Activated T-helper 17 cell treated with anti-CD3 and anti-CD28 coated beads, Interleukin-2, amount 50 U/mL, for 72 hours (primary cell): Measurements from ENCODE around the gene NXPH1. TPM values are rescaled to one million over a fixed set of nuclear protein-coding genes. Genes with fewer than 3 reads are reported as not detected.

Experiments
- ATAC-seq: fragments of 150-1000 bp; cut with Tn5 transposase; replicated peaks from 2 replicates; pipeline ENCODE4 v1.10.0; 2021; ENCODE audit warnings: mild to moderate bottlenecking, moderate library complexity
- H3K27ac Mint-ChIP-seq: one replicate; pipeline ENCODE4 v1.8.0; 2022; ENCODE audit warnings: mixed read lengths
- H3K27me3 Mint-ChIP-seq: one replicate; pipeline ENCODE4 v1.8.0; 2022; ENCODE audit warnings: mixed read lengths
- H3K36me3 Mint-ChIP-seq: one replicate; pipeline ENCODE4 v1.8.0; 2022; ENCODE audit warnings: low read depth, mild to moderate bottlenecking, mixed read lengths
- H3K4me1 Mint-ChIP-seq: one replicate; pipeline ENCODE4 v1.8.0; 2022; ENCODE audit warnings: mixed read lengths
- H3K4me3 Mint-ChIP-seq: one replicate; pipeline ENCODE4 v1.8.0; 2022; ENCODE audit warnings: mild to moderate bottlenecking, mixed read lengths
- H3K9me3 Mint-ChIP-seq: one replicate; pipeline ENCODE4 v1.8.0; 2022; ENCODE audit warnings: mixed read lengths
- total RNA-seq, 2 donors: library from RNA; stranded (reverse); gene quantifications; one replicate each; pipeline ENCODE4 v1.2.3, GENCODE V29; 2022

Gene NXPH1
- total RNA-seq: not detected

DNA sequence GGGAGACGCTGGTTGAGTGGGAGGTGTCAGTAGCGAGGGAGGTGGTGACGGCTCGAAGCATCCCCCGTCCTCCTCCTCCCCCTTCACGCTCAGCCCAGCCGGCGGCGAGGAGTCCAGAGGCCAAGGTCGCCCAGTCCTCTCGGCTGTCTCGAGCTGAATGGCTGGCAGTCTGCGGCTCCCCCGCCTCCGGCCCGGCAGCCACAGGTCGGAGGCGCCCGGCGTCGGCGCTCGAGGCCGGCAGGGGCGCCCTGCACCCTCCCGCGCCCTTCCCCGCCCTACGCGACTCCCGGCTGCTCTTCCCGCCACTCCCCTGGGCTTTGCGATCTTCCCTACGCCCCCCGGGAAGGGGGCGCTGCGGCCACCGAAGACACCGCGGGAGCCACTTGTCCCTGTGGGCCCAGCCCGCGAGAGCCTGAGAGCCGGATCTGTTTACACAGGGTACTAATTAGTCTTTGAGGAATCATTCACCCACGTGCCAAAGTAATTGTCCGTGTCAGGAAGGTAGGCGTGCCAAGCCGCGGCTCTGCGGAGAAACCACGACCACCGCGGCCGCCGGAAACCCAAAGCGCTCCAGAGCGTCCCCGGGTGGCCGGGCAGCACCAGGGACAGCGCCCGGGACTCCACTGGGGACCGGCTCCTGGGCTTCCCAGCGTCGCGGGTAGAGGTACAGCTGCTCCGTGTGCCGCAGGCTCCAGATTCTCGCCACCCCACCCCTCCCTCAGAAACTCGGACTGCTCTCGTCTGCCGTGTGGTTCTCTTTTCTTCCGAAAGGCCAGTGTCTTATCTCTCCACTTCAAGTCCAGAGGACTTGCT is at the start of gene NXPH1:
Gene NXPH1 (plus strand): TSS at position 133 of the 813 bp plus-strand sequence.
- ATAC-seq: no peak
- Mint-ChIP-seq H3K4me3 (peak within 1 kb of the TSS; percentile 47), H3K36me3 (peaks cover 6% of the 10 kb centered on the region), H3K27ac (no peak within 1 kb of the TSS), H3K27me3 (peaks cover 64% of the 10 kb centered on the region), H3K4me1 (peaks cover 7% of the 10 kb centered on the region), H3K9me3 (peaks cover 5% of the 10 kb centered on the region)

DNA sequence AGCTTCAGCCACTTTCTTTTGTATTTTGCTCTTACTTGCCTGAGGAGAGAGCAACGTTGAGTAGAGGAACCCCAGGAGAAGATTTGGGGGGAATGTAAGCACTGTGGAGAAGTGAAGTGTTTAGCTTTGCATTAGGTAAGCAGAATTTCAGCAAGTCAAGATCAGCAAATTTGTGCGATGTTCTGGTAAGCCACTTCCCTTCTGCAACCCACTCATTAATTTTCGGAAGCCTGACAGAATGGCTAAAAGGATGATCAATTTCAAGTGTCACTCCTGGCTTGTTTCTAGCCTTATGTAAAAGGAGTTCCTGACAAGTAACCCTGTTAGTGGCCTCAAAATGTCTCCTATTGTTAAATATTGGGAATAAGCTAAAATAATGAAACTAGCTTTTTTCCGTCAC is 48.5 kb upstream of the NXPH1 start:
- no peaks in the 10 kb centered on the region for H3K36me3 Mint-ChIP-seq
- no peak overlapping the region for H3K4me3 Mint-ChIP-seq
- H3K9me3 Mint-ChIP-seq: no peaks in the 10 kb centered on the region
- no peak overlapping the region for H3K27ac Mint-ChIP-seq
- peaks cover 30% of the 10 kb centered on the region for H3K27me3 Mint-ChIP-seq
- no peak for ATAC-seq
- H3K4me1 Mint-ChIP-seq: peaks cover 4% of the 10 kb centered on the region

DNA sequence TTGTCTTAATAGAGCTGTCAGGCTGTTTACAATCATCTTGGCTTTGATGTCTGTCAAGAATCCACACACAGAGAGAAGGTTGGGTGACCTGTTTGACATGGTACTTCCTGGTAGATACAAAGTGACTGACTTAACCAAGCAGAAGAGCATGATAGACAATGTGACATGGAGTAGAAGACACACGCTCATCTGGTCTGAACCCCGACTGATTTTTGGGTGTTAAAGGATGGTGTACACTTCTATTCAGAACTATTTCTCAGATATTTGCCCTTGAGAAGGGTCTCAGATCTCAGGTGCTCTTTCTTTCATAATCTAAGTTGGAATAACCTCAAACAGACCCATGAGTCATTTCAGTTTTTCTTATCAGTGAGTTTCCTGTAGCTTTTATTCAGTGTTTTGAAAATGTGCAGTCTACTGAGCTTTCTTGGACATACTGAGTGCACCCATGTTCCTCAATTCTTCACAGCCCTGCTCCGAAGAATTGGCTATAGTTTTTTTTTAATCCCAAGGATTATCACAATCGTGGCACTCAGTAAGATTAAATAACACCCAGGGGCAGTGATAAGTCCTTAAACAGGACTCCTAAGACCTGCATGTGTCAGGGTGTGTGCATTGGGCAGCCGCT is 46.4 kb upstream of the NXPH1 start:
- peaks cover 24% of the 10 kb centered on the region for H3K27me3 Mint-ChIP-seq
- no peaks in the 10 kb centered on the region for H3K9me3 Mint-ChIP-seq
- H3K27ac Mint-ChIP-seq: no peak overlapping the region
- ATAC-seq: peak; percentile 24
- no peak overlapping the region for H3K4me3 Mint-ChIP-seq
- peaks cover 4% of the 10 kb centered on the region for H3K4me1 Mint-ChIP-seq
- no peaks in the 10 kb centered on the region for H3K36me3 Mint-ChIP-seq

DNA sequence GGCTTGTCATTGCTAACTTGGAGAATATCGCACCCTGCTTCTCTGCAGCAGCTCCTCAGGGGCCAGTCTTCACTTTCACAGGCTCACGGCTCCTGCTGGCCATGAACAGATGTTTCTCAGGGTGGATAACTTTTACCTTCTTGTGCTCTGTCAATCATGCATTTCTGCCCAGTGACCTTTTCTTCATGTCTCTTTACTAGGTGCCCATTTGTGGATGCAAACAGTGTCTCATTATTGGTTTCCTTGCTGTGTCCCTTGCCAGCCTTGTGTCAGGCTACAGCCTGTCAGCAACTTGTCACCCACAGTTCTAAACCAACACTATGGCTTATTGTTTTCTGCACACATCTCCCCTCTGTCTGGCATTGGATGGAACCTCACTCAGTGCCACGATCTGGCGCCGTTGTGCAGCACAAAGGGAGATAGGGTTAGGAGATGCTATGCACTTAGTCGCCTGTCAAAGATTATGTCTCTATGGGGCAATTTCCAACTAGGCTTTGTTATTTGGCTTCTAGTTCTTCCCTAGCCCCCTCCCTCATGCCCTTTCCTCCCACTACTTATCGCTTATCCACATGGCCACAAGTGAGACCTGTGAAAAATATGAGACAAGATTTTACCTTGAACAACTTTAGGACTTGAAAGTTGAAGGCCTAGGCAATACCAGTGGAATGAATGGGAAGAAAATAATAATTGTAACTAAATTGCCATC is 45.7 kb upstream of the NXPH1 start:
- Mint-ChIP-seq H3K27ac (no peak overlapping the region), H3K27me3 (peaks cover 25% of the 10 kb centered on the region), H3K36me3 (no peaks in the 10 kb centered on the region), H3K9me3 (no peaks in the 10 kb centered on the region), H3K4me1 (peaks cover 4% of the 10 kb centered on the region), H3K4me3 (no peak overlapping the region)
- ATAC-seq: no peak

DNA sequence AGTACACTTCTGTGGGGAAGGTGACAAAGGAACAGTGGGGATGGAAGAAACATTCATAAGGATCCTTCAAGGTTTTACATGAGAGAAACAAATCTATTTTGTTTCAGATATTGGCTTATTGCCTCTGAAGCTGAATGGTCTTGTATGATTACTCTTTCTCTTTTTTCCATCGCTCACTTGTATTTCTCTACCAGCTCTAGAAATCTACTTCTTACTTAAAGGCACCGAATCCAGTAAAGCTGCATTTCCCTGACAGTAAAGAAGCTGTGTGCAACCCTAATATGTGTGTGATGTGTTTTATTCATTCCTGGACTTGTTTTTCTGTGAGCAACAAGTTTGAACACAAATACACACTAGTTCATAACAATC is 45.2 kb upstream of the NXPH1 start:
- no peak for ATAC-seq
- H3K4me1 Mint-ChIP-seq: peaks cover 4% of the 10 kb centered on the region
- no peaks in the 10 kb centered on the region for H3K9me3 Mint-ChIP-seq
- H3K4me3 Mint-ChIP-seq: no peak overlapping the region
- H3K36me3 Mint-ChIP-seq: no peaks in the 10 kb centered on the region
- no peak overlapping the region for H3K27ac Mint-ChIP-seq
- H3K27me3 Mint-ChIP-seq: peaks cover 27% of the 10 kb centered on the region

DNA sequence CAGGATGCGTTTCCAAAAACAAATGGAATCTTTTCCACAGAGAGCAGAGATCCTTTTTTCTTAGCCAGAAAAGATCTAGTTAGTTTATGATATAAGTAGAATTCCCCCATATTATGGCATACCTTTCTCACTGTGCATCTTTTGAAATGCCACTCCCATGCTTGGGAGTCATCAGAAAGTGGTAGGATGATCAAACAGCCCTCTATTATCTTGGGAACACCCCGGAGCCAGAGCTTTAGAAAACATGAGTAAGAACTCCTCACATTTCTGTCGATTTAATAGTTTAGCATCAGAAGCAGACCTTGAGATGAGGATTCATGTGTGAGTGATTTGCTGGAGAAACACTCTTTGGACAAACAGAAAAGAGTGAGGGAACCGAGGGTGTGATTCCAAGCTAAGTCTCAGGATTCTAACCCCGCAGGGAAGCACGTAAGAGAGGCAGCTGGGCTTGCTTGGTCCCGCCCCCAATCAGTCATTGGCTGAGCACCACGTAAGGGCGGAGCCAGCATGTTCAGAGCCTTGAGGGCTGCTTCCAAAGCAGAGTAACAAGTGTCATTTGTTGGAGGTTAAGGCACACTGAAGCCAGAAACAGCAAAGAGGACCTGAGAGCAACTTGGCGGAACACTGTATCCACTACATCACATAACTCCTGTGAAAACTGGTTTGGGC is 43.7 kb upstream of the NXPH1 start:
- Mint-ChIP-seq H3K27me3 (peaks cover 31% of the 10 kb centered on the region), H3K4me3 (no peak overlapping the region), H3K9me3 (no peaks in the 10 kb centered on the region), H3K36me3 (no peaks in the 10 kb centered on the region), H3K4me1 (peaks cover 4% of the 10 kb centered on the region), H3K27ac (no peak overlapping the region)
- no peak for ATAC-seq

DNA sequence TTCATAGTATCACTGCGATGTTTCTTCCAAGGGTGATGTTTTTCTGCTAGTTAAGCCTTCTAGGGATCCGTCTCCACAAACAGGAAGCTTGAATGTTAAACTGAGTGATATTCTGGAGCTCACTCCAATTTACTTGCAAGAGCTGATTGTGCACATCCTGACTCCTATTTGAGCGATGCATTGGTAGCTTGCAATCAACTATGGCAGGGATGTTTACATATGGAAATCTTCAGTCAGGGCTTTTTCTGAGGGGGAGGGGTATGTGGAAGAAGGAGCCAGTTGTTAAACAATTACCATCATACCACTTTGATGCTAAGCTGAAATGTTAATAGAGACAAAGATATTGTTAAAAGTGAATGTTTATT is 43.2 kb upstream of the NXPH1 start:
- Mint-ChIP-seq H3K36me3 (no peaks in the 10 kb centered on the region), H3K4me3 (no peak overlapping the region), H3K9me3 (no peaks in the 10 kb centered on the region), H3K4me1 (peaks cover 4% of the 10 kb centered on the region), H3K27me3 (peaks cover 29% of the 10 kb centered on the region), H3K27ac (no peak overlapping the region)
- no peak for ATAC-seq

DNA sequence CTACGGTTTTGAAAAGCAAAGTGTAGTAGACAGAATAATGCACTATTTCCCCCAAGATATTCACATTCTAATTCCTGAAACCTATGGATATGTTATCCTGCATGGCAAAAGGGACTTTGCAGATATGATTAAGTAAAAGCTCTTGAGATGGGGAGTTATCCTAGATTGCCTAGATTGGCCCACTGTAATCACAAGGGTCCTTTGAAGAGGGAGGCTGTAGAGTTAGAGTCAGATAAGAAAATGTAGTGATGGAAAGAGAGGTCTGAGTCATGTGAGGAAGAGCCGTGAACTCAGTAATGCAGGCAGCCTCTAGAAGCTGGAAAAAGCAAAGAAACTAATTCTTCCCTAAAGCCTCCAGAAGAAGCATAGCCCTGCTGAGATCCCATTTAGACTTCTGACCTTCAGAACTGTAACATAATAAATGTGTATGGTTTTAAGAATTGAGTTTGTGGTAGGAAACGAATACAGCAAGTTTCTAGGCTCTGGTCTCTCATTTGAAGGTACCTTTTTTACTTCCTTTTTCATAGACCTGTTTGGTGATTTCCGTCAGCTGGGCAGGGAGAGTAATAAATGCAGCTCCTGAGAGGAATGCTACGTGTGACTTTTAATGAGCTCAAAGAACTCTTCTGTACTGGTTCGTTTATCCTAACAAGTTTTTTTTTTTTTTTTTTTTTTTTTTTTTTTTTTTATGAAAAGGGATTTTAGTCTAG is 41.9 kb upstream of the NXPH1 start:
- Mint-ChIP-seq H3K4me3 (no peak overlapping the region), H3K9me3 (no peaks in the 10 kb centered on the region), H3K27me3 (peaks cover 27% of the 10 kb centered on the region), H3K4me1 (peaks cover 4% of the 10 kb centered on the region), H3K27ac (no peak overlapping the region), H3K36me3 (no peaks in the 10 kb centered on the region)
- ATAC-seq: no peak

DNA sequence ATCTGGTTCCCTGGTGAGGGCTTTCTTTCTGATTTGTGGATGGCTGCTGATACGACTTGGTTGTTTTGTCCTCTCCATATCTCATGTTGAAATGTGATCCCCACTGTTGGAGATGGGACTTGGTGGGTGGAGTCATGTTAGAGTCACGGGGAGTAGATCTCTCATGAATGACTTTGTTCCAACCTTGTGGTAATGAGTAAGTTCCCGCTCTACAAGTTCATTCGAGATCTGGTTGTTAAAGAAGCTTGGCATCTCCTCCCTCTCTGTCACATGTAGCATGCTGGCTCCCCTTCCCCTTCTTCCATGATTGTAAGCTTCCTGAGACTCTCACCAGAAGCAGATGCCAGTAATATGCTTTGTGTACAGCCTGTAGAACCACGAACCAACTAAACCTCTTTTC is 37.1 kb upstream of the NXPH1 start:
- no peaks in the 10 kb centered on the region for H3K9me3 Mint-ChIP-seq
- H3K4me1 Mint-ChIP-seq: no peaks in the 10 kb centered on the region
- peaks cover 16% of the 10 kb centered on the region for H3K27me3 Mint-ChIP-seq
- H3K4me3 Mint-ChIP-seq: no peak overlapping the region
- ATAC-seq: no peak
- H3K36me3 Mint-ChIP-seq: no peaks in the 10 kb centered on the region
- no peak overlapping the region for H3K27ac Mint-ChIP-seq

DNA sequence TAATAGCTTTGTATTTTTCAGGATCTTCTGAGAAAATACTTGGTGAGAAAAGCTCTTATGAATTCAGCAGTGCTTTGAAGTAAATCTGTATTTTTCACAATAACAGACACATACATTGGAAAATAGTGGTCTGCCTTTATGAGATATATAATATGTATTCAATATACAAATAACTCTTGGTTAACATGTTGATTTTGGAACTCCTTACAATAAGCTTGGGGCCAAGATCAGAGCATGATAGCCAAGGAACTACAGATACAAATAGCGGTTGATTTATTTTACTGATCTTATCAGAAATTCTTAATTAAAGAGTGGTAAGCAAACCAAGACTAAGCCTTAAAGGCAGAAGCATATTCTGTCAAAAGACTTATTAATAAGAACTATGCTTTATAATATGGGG is 24.5 kb upstream of the NXPH1 start:
- peaks cover 23% of the 10 kb centered on the region for H3K27me3 Mint-ChIP-seq
- no peak overlapping the region for H3K27ac Mint-ChIP-seq
- no peaks in the 10 kb centered on the region for H3K4me1 Mint-ChIP-seq
- ATAC-seq: no peak
- H3K9me3 Mint-ChIP-seq: no peaks in the 10 kb centered on the region
- H3K36me3 Mint-ChIP-seq: no peaks in the 10 kb centered on the region
- H3K4me3 Mint-ChIP-seq: no peak overlapping the region

DNA sequence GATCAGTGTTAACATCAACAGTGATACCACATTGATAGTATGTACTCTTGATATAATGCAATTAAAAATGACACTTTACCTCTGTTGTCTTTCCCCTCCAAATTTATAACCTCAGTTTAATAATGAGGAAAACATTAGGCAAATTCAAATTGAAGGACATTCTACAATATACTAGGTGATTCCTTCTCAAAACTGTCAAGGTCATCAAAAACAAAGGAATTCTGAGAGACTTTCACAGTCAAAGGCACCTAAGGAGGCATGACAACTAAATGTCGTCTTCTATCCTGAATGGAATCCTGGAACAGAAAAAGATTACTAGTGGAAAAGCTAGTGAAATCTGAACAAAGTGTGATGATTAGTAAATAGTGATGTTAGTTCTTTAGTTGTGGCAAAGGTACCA is 22.3 kb upstream of the NXPH1 start:
- Mint-ChIP-seq H3K27me3 (peaks cover 20% of the 10 kb centered on the region), H3K4me3 (no peak overlapping the region), H3K9me3 (no peaks in the 10 kb centered on the region), H3K27ac (no peak overlapping the region), H3K36me3 (no peaks in the 10 kb centered on the region), H3K4me1 (no peaks in the 10 kb centered on the region)
- ATAC-seq: no peak

DNA sequence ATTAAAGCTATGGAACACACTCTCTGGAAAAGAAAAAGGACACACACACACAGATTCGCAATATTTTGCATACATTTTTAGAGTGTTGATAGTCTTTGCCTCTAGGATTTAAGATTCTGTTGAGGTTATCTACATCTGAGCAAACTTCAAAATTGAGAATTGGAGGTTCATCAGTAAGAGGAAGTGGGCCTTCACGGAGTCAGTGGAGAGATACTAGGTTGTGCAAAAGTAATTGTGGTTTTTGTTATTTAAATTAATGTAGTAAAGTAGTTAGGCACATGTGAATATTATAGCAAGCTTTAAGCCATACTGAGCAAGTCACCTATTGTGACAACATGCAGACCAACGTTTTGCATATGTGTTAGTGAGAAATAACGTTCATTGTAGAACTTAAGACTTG is 19.8 kb upstream of the NXPH1 start:
- no peaks in the 10 kb centered on the region for H3K4me1 Mint-ChIP-seq
- no peak overlapping the region for H3K4me3 Mint-ChIP-seq
- H3K27me3 Mint-ChIP-seq: peaks cover 17% of the 10 kb centered on the region
- H3K27ac Mint-ChIP-seq: no peak overlapping the region
- H3K9me3 Mint-ChIP-seq: no peaks in the 10 kb centered on the region
- H3K36me3 Mint-ChIP-seq: no peaks in the 10 kb centered on the region
- ATAC-seq: no peak

DNA sequence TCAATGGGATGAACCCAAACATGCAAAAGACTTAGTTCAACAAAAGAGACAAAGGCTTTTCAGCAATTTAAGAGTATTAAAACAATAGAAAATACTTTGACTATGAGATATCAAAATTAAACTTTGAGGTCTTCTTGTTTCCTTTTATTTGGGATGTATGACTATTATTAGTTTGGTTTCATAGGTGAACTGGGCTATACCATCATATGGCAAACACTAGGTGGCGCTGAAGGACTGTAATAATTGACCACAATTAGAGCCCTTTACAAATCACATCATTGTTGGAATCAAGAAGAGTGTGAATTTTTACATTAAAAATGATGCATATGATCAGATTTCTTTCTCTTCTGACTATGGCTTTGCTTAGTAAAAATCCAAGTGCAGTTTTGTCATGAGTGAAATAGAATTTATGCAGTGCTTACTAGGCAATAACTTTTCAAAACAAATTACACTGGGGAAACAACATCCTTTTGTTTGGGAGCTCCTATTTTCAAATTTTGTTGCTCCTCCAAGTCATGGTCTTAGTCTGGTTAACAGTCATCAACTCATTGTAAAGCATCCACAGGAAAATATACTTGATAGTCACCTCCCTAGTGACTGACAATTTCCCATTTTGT is 14.7 kb upstream of the NXPH1 start:
- Mint-ChIP-seq H3K27ac (no peak overlapping the region), H3K27me3 (peaks cover 5% of the 10 kb centered on the region)
- peak; percentile 44 for ATAC-seq

DNA sequence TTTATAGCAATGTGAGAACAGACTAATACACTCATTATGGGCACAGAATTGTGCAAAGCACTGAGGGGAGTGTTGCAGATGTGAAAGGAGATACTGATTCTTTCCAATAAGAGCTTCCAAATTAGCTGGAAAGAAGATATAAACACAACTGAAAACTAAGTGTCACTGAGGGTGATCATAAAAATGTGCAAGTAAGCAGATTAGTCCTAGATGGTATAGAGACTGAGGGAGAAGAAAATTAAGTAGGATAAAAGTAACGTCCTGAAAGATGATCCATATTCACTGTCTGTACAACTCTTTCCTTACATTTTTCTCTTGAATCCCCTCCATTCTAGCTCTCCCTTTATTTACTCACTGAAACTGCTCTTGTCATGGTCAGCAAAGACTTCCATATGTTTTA is 11.2 kb upstream of the NXPH1 start:
- Mint-ChIP-seq H3K27ac (no peak overlapping the region), H3K9me3 (no peaks in the 10 kb centered on the region), H3K27me3 (peaks cover 5% of the 10 kb centered on the region), H3K36me3 (no peaks in the 10 kb centered on the region), H3K4me3 (no peak overlapping the region), H3K4me1 (no peaks in the 10 kb centered on the region)
- no peak for ATAC-seq

More for the DNA sequence above, 14.7 kb upstream of the NXPH1 start:
- Mint-ChIP-seq H3K9me3 (no peaks in the 10 kb centered on the region), H3K4me1 (no peaks in the 10 kb centered on the region), H3K36me3 (no peaks in the 10 kb centered on the region), H3K4me3 (no peak overlapping the region)
